Neural cell (in vitro differentiated cells): Measurements from ENCODE around the gene GFRA4.

ENCODE experiments used
- CTCF ChIP-seq: fragments of 450-650 bp; IDR thresholded peaks from 2 replicates; pipeline ENCODE4 v1.5.1; 2014; ENCODE audit warnings: antibody characterized with exemption, mild to moderate bottlenecking, moderate library complexity; ENCODE audit not compliant: poor library complexity, severe bottlenecking
- EP300 ChIP-seq: fragments of 450-650 bp; conservative IDR thresholded peaks from 2 replicates; pipeline ENCODE4 v1.6.1; 2014; ENCODE audit warnings: antibody characterized with exemption, mild to moderate bottlenecking, moderate library complexity; ENCODE audit not compliant: poor library complexity, severe bottlenecking
- EZH2 ChIP-seq: fragments of 200-600, 300-800 bp; shearing (Covaris generic), sonication (generic); IDR thresholded peaks from 2 replicates; pipeline ENCODE4 v1.6.1; 2014; ENCODE audit warnings: antibody characterized with exemption, low read length, borderline replicate concordance, mild to moderate bottlenecking; ENCODE audit not compliant: insufficient read depth, poor library complexity, severe bottlenecking
- POLR2AphosphoS5 ChIP-seq: IDR thresholded peaks from 2 replicates; pipeline ENCODE4 v1.6.1; 2012
- TAF1 ChIP-seq: IDR thresholded peaks from 2 replicates; pipeline ENCODE4 v1.6.1; 2012; ENCODE audit warnings: low read depth

- no peak for TF ChIP-seq EZH2
- no peak for TF ChIP-seq POLR2AphosphoS5
- no peak for TF ChIP-seq CTCF
- no peak for TF ChIP-seq TAF1
- no peak for TF ChIP-seq EP300
Measured at GRCh38 chr20:3697588-3698305, 34.5 kb upstream of the GFRA4 start.
